Measurements from ENCODE around the gene RESP18.
"Not testable (repeated sequence)": the region's sequence is repeated elsewhere in the genome, so short reads cannot be mapped to it uniquely, and the experiment has no call there.

The RESP18 gene

DNA sequence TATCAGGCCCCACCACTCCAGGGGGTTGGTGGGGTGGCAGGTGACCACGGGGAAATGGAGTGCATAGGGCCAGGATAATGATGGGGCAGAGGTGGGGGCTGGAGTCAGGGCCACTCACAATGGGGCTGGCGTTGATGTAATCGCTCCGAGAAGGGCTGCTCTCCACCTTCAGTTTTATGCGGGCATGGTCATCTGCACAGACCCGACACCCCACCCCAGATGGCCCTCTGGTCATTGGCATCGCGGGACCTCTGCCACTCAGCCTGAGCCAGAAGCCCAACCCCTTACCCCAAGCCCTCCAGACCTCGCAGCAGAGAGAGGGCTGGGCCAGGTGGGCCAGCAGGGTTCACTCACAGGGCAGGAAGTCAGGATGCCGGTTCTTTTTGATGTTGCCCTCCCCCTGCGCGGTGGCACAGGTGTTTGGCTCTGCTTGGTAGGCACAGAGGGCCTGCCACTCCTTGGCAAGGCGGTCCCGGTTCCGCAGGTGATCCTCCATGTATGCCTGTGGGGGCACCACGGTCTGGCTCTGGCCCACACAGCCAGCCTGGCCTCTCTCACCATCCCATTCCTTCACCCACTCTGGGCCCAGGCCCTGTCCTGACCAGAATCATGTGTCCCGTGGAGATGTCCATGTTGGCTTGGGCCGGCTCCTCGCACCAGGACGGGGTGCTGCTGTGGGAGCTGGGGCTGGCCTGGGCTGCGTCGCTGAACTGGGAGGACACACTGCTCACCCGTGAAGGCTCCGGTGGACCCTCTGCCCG, 35.7 kb downstream of the RESP18 start:
- intact Hi-C loops (cut with DNase I), result loop anchor here (5.0 kb wide), 2 partner anchors 70 to 135 kb away; partner anchors contain the start of genes ANKZF1, ATG9A and NHEJ1

DNA sequence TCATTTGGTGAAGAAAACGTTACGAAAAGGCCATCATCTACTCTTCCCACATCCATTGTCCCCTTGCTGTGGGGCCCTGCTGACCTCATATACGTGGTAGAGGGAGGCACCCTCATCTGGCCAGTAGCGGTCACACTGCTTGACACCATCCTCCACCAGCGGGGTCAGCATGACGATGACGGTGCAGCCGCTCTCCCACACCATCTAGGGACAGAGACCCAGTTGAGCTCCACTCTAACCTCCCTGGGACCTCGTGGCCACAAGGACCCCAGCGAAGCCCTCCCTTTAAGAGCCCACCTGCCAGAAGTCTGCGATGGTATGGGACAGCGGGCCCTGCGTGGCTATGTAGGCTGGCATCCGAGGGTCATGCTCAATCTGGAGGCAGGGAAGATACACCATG, 36.4 kb downstream of the RESP18 start:
- DNase-seq, result peak in 4 of 42 donors; percentile 13 to 35 (median 26)
- intact Hi-C loops (cut with DNase I), result loop anchor here (5.0 kb wide), 2 partner anchors 69 to 134 kb away; partner anchors contain the start of genes ANKZF1, ATG9A and NHEJ1

More for the DNA sequence above, 35.7 kb downstream of the RESP18 start:
- peak in 3 of 42 donors; percentile 18 to 36 (median 28) for DNase-seq

GRCh38 chr2:219294356-219295351, 37.9 kb downstream of the RESP18 start:
- DNase-seq, result peak; percentile 56 to 92 (median 84)
- intact Hi-C loops (cut with DNase I), result loop anchor here (2.0 to 5.0 kb wide), 3 partner anchors 16 to 132 kb away; partner anchors contain the start of genes ANKZF1, ATG9A, DNAJB2 and NHEJ1

DNA sequence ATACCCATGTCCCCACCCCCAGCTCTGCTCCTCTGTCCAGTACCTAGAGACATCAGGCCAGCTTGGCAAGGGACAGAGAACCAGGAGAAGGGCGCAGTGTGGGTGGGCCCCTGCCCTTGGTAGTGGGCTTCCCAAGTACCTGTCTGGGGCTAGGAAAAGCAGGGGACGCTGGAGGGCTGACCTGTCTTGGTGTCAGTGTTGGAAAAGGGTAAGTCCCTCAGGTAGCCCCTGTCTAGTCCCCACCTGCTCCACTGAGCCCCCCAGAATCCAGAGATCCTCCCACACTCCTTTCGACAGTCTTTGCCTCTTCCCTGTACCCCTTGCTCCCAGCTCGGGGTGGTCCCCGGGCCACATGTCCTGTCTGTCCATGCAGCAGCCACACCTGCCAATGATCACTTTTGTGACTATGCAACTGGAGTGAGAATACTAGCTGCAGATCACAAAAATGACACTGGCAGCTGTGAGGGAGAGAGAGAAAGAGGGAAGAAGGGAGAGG, 38.8 kb downstream of the RESP18 start:
- peak in 5 of 42 donors; percentile 8 to 42 (median 25) for DNase-seq
- intact Hi-C loops (cut with DNase I), result loop anchor here (2.0 kb wide), 1 partner anchor 15 kb away; the partner anchor contains the start of gene DNAJB2

- peak in 3 of 42 donors; percentile 17 to 35 (median 32) for DNase-seq
- intact Hi-C loops (cut with DNase I), result no loop called here
Measured at GRCh38 chr2:219292616-219293015, 39.9 kb downstream of the RESP18 start.

DNA sequence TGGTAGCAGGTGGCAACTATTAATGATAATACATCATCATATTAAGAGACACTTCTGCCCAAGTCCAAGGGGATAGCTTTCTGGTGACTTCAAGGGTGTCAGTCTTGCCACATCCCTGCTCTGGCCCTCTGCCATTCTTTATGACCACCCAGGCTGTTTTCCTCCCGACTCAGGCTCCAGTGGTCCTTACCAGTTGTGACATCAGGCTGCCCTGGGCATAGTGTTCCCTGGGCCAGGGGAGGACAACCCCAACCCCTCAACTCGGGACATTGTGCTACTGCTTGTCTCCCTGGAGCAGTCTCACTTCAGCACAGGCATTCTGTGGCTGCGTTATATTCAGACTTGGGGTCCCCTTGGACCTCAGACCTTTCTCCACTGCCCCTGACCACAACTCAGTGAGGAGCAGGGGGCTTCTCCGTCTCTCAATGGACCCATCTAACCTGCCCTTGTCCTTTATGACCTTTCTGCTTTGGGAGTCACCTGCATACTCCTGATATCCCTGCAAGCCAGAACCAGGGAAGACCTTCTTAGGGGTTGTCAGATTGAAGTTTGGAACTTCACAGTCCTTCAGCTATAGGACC, 40.5 kb downstream of the RESP18 start:
- DNase-seq, result peak in 6 of 42 donors; percentile 6 to 34 (median 16)
- intact Hi-C loops (cut with DNase I), result no loop called here

DNA sequence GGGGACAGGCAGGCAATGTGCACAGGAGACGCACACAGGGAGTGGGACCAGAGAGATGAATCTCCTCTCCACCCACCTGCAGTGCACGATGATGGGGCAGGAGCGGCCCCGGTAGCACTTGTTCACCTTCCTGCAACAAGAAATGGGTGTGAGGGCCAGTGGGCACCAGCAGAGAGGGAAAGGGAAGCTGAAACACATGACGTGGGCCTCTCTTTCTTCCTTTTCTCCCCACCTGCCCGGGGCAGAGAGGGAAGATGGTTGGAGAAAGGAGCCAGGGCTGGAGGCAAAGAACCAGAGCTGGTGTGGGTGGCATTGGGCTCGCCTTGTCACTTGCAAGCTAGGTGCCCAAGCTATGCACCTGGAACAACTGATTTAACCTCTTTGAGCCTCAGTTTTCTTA, 41.1 kb downstream of the RESP18 start:
- peak in 7 of 42 donors; percentile 7 to 41 (median 25) for DNase-seq
- intact Hi-C loops (cut with DNase I), result no loop called here

DNA sequence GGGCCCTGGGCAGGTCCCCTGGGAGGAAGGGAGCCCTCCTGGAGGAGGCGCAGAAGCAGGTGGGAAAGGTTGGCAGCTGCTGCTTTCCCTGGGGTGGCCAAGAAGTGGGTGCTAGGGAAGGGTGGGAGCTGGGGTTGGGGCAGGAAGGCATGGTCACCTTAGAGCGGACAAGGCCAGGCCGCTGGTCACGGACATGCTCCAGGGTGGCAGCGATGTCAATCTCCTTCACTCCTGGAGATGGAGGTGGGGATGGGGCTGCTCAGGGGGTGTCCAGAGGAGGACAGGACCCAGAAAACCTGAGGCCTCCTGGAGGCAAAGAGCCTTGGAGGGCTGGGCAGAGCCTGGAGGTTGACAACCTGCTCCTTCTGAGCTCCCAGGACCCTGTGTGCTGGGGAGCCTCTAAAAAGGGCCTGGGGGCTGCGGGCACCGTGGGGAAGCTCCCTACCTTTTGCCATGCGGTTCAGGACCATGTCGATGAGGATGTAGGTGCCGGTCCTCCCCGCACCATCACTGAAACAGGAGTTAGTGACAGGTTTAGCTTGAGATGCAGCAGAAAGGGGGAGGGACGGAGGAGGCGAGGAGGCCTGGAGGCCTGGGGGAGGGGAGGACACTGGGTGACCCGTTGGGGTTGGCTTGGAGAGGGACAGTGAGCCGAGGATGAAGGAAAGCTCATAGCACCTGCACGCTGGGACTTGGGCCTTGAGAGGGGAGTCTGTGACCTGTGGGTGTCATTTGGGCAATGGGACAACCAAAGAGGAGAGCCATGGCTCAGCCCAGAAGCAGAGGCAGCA, 42.0 kb downstream of the RESP18 start:
- DNase-seq, result peak in 4 of 42 donors; percentile 25 to 34 (median 27)
- intact Hi-C loops (cut with DNase I), result no loop called here

GRCh38 chr2:219289537-219290361, 42.8 kb downstream of the RESP18 start:
- DNase-seq, result peak; percentile 70 to 94 (median 85)
- intact Hi-C loops (cut with DNase I), result no loop called here

DNA sequence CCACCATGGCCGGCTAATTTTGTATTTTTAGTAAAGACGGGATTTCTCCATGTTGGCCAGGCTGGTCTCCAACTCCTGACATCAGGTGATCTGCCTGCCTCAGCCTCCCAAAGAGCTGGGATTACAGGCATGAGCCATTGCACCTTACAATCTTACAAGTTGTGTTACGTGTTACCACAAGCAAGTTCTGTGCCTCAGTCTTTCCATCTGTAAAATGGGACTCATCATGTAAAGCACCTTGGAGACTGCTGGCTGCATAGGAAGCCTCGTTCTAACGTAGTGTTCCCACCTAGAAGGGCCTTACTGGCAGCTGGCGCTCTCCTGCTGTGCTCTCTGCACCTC, 43.4 kb downstream of the RESP18 start:
- peak in 1 of 42 donors; percentile 10 for DNase-seq
- intact Hi-C loops (cut with DNase I), result no loop called here

DNA sequence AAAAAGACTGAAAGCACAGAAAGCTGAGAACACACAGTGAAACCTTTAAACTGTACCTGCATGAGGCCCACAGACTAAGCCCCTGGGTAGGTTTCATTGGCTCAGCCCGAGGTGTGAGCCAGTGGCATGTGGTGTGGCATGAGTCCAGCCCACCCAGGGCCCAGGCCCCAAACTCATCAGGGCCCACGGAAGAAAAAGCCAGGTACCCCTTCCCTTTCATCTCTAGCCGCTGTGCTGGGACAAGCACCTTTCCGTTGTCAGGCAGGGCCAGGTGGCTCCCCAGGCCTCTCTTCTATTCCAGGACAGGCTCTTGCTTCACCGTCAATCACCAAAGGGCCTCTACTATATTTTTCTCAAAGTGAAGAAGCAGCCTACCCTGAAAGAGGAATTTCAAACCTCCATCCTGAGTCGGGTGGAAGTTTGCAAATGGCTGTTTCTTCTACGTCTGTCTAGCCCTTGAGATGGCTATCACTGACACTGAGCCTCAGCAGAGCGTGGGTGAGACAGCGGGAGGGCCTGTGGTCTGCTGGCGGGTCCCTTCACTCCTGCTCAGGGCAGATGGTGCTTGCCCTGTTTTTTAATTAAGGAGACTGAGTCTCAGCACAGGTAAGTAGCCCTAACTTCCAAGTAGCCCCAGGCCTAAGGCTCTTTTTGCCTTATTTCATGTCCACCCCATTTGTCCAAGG, 44.8 kb downstream of the RESP18 start:
- peak in 3 of 42 donors; percentile 2 to 35 (median 9) for DNase-seq
- intact Hi-C loops (cut with DNase I), result no loop called here

- intact Hi-C loops (cut with DNase I); DNase-seq: not testable (repeated sequence)
Measured at GRCh38 chr2:219287116-219287440, 45.5 kb downstream of the RESP18 start.

- intact Hi-C loops (cut with DNase I), result no loop called here
- peak in 31 of 42 donors; percentile 26 to 79 (median 60) for DNase-seq
Measured at GRCh38 chr2:219286436-219287115, 46.0 kb downstream of the RESP18 start.

DNA sequence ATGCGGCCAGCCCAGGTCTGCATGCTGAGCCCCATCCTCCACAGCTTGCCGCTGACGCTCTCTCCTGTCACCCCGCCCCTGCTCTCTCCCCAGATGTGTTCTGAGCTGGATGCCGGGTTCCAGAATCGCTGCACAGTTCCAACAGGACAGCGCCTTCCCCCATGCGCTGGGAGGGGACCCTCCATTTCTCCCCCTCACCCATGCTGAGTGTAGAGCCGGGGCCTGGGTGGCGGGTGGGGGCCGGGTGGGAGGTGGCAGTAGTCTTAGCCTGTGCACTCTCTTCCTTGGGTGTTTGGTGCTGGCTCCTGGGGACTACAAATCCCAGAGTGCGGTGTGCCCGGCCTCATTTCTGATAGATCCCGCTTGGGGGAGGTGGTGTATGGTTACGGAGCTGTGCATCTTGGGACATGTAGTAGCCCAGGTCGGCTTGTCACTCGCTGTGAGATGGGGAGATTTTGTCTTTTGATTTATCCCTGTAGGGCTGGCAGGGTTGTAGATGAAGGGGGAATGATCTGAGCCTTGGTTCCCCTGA, 46.6 kb downstream of the RESP18 start:
- intact Hi-C loops (cut with DNase I), result no loop called here
- DNase-seq, result peak in 41 of 42 donors; percentile 58 to 91 (median 79)

DNA sequence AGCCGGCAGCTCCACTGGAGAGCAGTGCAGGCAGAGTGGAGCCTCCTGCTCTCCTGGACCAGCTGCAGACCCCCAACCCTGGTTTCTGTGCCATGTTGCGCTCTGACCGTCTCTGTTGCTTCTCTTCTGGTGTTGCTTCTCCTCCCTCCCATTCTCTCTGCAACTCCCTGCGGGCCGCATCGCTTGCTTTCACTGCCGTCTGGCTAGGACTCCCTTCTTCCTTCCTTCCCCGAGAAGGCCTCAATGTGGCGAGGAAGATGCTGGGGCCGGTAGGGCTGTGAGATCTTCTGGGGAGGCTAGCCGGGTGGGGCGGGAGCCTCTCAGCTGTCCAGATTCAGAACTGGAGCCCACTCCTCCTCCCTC, 47.2 kb downstream of the RESP18 start:
- peak in 2 of 42 donors; percentile 29 to 45 for DNase-seq
- intact Hi-C loops (cut with DNase I), result no loop called here

Data from head of caudate nucleus (tissue), 42 donors.